Right ventricle myocardium inferior (tissue), 1 donor: ENCODE results near the gene AXL. TPM values are rescaled to one million over a fixed set of nuclear protein-coding genes. Genes with fewer than 3 reads are reported as not detected.
A peak's percentile ranks its signal among the peaks of the same experiment; 100 is the strongest.
"Not testable (repeated sequence)": the region's sequence is repeated elsewhere in the genome, so short reads cannot be mapped to it uniquely, and the experiment has no call there.

ENCODE experiments used
- ATAC-seq: fragments of 200-7000 bp; cut with Tn5 transposase; one replicate; pipeline ENCODE4 v1.9.1; 2020; ENCODE audit warnings: mild to moderate bottlenecking, moderate library complexity
- DNase-seq: peaks from one replicate; pipeline ENCODE4 v3.0.0; 2021; ENCODE audit errors: missing footprints
- intact Hi-C: fragments of 100-400 bp; cut with DNase I; formaldehyde crosslinking; loops from one replicate; pipeline ENCODE4 v1.11.0; 2022
- total RNA-seq: library from RNA; stranded (reverse); fragmentation: NEBNext Ultra II Directional; extraction: Animal tissue kit (Norgen Biotek cat#: 25700); gene quantifications from one replicate; pipeline ENCODE4 v1.2.1, GENCODE V29; 2021
- donor health status: DM: no; HTN: yes; CAD: no; lungs with severe emphysema.

AXL gene
- total RNA-seq, 1 donor from 2014 or later: 19.8 TPM

DNA sequence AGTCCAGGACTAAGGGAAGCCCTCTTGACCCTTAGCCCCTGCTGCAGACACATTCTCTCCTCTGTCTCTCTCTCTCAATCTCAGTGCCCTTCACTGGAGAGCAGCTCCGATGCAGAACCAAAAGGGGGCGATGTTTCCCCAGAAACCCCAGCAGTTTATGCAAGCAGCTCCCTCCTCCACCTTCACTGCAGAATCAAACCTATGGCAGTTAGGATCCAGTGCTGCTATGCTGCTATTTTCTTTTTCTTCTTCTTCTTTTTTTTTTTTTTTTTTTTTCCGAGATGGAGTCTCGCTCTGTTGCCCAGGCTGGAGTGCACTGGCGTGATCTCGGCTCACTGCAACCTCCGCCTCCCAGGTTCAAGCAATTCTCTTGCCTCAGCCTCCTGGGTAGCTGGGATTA, 14.7 kb upstream of the AXL start:
- not testable (repeated sequence) for DNase-seq
- ATAC-seq: peak; percentile 86
- intact Hi-C loops: loop anchor here (1.0 to 10.0 kb wide), 4 partner anchors 58 to 240 kb away; partner anchors contain the start of genes ERICH4 and TGFB1

- intact Hi-C loops: loop anchor here (10.0 kb wide), 1 partner anchor 239 kb away; the partner anchor contains the start of gene ERICH4
- DNase-seq (no peak), ATAC-seq (no peak)
Observed at GRCh38 chr19:41205995-41206394, 13.0 kb upstream of the AXL start.

DNA sequence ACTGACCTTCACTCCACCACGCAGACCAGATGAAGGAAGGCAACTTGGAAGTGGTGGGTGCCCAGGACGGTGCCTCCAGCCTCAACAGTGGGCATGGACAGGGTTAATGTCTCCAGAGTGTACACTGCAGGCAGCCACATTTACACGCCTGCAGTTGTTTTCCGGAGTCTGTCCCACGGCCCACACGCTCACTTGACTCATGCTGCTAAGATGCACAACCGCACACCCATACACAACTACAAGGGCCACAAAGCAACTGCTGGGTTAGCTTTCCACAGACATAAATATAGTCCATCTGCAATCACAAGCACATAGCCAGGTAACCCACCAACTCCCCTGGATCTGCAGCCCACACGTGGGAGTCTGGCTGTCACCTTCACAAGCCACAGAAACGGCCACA, 12.6 kb upstream of the AXL start:
- intact Hi-C loops: loop anchor here (10.0 kb wide), 1 partner anchor 238 kb away; the partner anchor contains the start of gene ERICH4
- ATAC-seq: no peak
- DNase-seq: no peak

GRCh38 chr19:41206926-41207750, 11.9 kb upstream of the AXL start:
- DNase-seq (peak; percentile 91), ATAC-seq (peak; percentile 91)
- intact Hi-C loops: loop anchor here (10.0 kb wide), 1 partner anchor 238 kb away; the partner anchor contains the start of gene ERICH4

GRCh38 chr19:41214161-41214560, 4.9 kb upstream of the AXL start:
- peak; percentile 21 for DNase-seq
- ATAC-seq: no peak
- intact Hi-C loops: no loop called here

DNA sequence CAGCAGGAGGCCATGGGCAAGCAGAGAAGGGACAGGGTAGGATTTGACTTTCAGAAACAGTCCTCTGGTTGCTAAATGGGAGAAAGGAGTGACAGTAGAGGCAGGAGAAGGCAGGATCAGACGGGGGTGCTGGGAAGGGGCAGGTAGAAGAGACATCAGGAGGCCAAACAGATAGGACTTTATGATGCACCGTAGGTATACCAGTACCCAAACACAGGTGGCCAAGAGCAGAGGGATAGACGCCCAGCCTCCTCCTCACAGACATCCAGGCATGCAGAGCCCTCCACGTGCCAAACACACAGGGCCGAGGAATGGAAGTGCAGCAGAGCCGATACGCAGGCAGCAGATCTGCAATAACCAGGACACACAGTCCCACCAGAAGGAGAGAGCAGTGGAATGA, 1.3 kb upstream of the AXL start:
- ATAC-seq (no peak), DNase-seq (peak; percentile 21)
- intact Hi-C loops: no loop called here

DNA sequence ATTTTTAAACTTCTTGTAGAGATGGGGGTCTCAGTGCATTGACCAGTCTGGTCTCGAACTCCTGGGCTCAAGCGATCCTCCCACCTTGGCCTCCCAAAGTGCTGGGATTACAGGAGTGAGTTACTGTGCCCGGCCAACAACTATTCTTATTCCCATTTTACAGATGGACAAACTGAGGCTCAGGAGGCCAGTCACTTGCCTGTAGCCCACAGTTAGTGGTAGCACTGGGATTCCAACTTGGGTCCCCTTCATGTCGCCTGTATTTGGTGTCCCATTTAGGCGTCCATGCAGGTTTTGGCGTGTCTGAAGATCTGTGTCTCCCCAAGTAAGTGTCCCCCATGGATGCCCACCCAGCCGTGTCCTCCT, 791 bp upstream of the AXL start:
- intact Hi-C loops: no loop called here
- ATAC-seq (no peak), DNase-seq (peak; percentile 9)

GRCh38 chr19:41219924-41220567, 1.0 kb downstream of the AXL start:
- ATAC-seq (peak; percentile 27), DNase-seq (peak; percentile 70)
- intact Hi-C loops: no loop called here

DNA sequence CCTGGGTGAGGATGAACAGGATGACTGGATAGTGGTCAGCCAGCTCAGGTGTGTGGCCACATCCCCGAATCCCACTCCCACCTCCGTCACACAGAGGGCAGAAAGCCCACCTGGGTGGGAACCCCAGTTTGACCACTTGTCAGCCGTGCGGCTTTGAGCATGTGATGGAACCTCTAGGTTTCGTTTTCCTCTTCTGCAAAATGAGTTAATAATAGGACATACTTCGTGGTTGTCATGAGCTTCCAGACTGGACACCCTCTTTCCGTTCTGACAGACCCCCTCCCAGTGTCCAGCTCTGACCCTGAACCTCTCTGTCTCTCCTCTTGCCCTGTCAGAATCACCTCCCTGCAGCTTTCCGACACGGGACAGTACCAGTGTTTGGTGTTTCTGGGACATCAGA, 1.8 kb downstream of the AXL start:
- intact Hi-C loops: no loop called here
- DNase-seq (peak; percentile 32), ATAC-seq (no peak)

DNA sequence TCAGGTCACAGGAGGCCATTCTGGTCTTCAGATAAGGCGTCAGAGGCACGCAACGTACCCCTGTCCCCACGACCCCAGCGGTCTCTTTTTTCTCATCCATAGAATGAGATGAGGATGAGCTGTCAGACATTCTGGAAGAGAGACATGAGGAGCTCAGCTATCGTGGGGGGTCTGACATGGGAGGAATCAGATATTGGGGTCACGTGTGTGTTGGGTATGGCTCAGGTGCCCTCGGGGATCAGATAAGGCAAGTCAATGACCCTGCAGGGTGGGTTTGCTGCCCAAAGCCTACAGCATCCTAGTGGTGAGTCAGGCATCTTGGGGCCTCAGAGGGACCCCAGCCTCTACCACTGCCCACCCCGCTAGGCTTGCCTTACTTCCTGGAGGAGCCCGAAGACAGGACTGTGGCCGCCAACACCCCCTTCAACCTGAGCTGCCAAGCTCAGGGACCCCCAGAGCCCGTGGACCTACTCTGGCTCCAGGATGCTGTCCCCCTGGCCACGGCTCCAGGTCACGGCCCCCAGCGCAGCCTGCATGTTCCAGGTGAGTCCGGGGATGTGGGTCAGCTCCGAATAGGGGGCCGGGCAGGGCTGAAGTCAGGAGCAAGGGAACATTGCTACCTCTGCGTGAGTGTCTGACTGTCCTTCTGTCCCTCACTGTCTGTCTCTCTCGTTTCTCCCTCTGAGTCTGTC, 2.6 kb downstream of the AXL start:
- ATAC-seq (no peak), DNase-seq (peak; percentile 50)

DNA sequence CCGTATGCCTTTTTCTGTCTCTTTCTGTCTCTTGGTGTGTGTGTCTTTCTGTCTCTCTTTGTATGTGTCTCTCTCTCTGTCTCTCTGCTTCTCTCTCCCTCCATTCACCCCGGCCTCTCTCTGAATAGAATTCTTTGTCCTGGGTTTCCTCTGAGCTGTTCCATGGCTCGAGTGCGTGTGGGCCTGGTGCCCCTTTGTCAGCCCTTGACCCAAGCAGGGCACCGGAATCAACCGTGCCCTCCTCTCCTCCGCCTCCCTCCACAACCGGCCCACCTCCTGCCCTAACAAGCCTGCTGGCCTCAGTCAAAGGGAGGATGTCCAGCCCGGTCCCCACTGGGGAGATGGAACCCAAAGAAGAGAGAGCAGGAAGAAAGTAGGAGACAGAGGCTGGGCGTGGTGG, 3.2 kb downstream of the AXL start:
- intact Hi-C loops: no loop called here
- ATAC-seq (no peak), DNase-seq (peak; percentile 23)

More for the DNA sequence above, 2.6 kb downstream of the AXL start:
- intact Hi-C loops: no loop called here

DNA sequence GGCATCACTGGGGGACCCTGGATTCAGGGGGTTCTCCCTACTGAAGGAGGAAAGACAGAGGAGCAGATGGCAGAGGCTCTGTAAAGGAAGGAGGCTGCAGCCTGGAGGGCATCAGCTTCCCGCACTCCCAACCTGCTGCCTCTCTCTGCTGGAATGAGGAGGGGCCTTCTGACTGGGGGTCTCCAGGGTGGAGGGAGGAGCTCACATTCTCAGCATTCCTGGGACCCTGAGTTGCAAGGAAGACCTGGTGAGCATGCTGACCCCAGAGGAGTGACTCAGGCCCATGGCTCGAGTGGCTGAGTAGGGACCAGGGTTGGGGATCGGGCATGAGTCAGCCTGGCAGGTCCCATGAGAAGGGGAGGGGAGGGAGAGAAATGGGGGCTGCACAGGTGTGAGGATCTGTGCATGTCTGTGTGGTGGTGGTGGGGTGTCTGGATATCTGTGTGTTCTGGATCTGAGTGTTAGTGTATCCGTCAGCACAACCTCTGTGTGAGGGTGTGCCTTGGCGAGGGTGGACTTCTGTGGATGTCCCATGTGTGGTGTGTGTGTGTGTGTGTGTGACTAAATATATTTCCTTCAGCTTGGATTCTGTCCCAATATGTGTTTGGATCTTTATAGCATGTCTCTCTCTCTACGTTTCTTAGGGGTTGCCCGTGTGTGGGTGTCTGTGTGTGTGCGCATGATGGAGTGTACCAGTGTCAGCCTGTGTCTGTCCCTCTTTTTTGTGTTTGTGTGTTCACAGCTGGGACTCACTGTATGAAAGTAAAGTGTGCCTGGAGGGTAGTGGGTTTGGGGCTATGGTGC, 4.6 kb downstream of the AXL start:
- intact Hi-C loops: no loop called here
- DNase-seq (peak; percentile 39), ATAC-seq (no peak)

DNA sequence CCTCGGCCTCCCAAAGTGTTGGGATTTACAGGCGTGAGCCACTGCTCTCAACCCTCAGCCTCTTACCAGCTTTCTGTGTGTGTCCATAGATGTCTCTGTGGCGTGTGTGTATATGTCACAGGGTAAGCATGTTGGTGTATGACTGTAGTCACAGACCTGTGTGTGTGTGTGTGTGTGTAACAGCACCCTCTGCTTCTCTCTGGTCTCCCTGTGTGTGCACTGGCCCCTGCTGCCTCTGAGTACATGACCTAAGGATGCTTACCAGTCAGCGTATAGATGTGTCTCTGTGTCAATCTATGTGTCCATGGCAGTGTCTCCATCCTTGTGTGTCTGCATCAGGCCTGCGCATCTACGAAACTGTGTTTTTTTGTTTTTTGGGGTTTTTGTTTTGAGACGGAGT, 5.6 kb downstream of the AXL start:
- DNase-seq: peak; percentile 30
- ATAC-seq: no peak
- intact Hi-C loops: no loop called here

GRCh38 chr19:41225238-41226052, 6.4 kb downstream of the AXL start:
- ATAC-seq: peak; percentile 58
- intact Hi-C loops: loop anchor here (2.0 kb wide), 1 partner anchor 37 kb away; no protein-coding TSS in a partner anchor
- DNase-seq: peak; percentile 56

DNA sequence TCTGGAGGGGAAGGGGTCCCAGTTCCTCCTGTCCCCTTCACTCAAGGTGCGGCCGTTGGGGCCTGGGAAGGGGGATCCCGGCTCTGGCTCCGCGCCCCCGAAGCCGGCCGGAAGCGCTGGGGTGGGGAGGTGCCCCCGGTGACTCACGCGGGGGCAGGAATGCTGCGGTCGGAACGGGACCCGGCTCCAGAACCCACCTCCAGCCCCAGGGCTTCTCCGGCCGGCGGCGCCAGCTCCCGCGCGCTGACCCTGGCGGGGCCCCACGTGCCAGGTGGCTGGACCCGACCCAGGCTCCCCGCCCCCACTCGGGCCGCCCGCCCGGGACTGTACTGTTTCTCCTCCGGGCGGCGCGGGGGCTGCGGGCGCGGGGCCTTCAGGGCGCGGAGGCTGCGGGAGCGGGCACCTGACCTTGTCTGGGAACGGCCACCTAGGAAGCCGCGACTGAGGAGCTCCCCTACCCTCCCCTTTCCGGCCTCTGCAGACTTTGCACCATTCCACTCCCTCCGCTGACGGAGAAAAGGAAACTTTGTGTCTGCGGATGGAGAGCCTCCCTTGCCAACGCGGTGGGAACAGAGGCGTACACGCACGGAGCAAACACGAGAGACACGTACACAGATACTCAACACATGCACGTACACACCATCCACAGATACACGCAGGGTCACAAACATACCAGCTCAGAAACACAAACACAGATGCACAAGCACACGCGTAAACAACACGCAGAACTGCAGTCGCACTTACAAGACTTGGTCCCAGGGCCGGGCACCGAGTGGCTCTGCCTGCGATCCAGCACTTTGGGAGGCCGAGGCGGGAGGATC, 7.2 kb downstream of the AXL start:
- intact Hi-C loops: loop anchor here (2.0 kb wide), 1 partner anchor 37 kb away; no protein-coding TSS in a partner anchor
- peak; percentile 69 for ATAC-seq
- DNase-seq: peak; percentile 74

DNA sequence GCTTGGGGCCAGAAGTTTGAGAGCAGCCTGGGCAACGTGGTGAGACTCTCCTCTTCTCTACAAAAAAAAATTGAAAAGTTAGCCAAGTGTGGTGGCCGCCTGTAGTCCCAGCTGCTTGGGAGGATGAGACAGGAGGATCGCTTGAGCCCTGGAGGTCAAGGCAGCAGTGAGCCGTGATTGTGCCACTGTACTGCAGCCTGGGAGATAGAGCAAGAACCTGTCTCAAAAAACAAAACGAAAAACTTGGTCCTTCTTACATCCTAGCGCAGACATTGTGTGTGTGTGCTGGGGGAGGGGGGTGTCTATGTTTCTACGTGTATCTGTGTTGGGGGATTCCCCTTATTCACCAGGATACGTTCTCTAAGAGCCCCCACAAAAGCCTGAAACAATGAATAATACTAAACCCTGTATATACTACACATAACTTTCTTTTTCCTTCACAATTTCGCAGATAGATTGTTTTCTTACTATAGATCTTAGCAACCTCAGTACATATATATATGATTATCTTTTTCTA, 7.9 kb downstream of the AXL start:
- DNase-seq: peak; percentile 57
- intact Hi-C loops: loop anchor here (2.0 kb wide), 1 partner anchor 36 kb away; no protein-coding TSS in a partner anchor
- ATAC-seq: no peak

- DNase-seq (peak; percentile 22), ATAC-seq (no peak)
- intact Hi-C loops: no loop called here
Observed at GRCh38 chr19:41228486-41228885, 9.5 kb downstream of the AXL start.
